ENCODE measurements around the gene TBL2. TPM values are rescaled to one million over a fixed set of nuclear protein-coding genes. Genes with fewer than 3 reads are reported as not detected.
"Not testable (repeated sequence)": the region's sequence is repeated elsewhere in the genome, so short reads cannot be mapped to it uniquely, and the experiment has no call there.

The TBL2 gene
- total RNA-seq, 1 donor from 2014 or later: 29.8 TPM

- TF ChIP-seq CTCF (IDR thresholded peaks at IDR 0.05): no peak
- H3K36me3 ChIP-seq: peaks cover 65% of the 10 kb centered on the region
- ATAC-seq (no peak), DNase-seq (no peak)
- H3K4me3 ChIP-seq: no peak overlapping the region
- H3K4me1 ChIP-seq: no peaks in the 10 kb centered on the region
- H3K27ac ChIP-seq: no peak overlapping the region
- intact Hi-C loops (cut with DNase I): no loop called here
- H3K27me3 ChIP-seq: no peaks in the 10 kb centered on the region
- no peaks in the 10 kb centered on the region for H3K9me3 ChIP-seq
Observed at GRCh38 chr7:73537051-73537450, 41.3 kb downstream of the TBL2 start.

- no peaks in the 10 kb centered on the region for H3K27me3 ChIP-seq
- intact Hi-C loops (cut with DNase I): no loop called here
- no peak for TF ChIP-seq CTCF (IDR thresholded peaks at IDR 0.05)
- H3K9me3 ChIP-seq: no peaks in the 10 kb centered on the region
- no peak overlapping the region for H3K4me3 ChIP-seq
- no peaks in the 10 kb centered on the region for H3K4me1 ChIP-seq
- no peak overlapping the region for H3K27ac ChIP-seq
- no peak for DNase-seq
- ATAC-seq: no peak
- peaks cover 59% of the 10 kb centered on the region for H3K36me3 ChIP-seq
Observed at GRCh38 chr7:73536479-73536878, 41.9 kb downstream of the TBL2 start.

- intact Hi-C loops (cut with DNase I); H3K4me3 ChIP-seq; DNase-seq; H3K9me3 ChIP-seq; H3K27me3 ChIP-seq; ATAC-seq; H3K4me1 ChIP-seq; H3K27ac ChIP-seq: not testable (repeated sequence)
- H3K36me3 ChIP-seq: peaks cover 58% of the 10 kb centered on the region
Observed at GRCh38 chr7:73535918-73536317, 42.5 kb downstream of the TBL2 start.

GRCh38 chr7:73533742-73534141, 44.6 kb downstream of the TBL2 start:
- H3K4me1 ChIP-seq: no peaks in the 10 kb centered on the region
- DNase-seq (no peak), ATAC-seq (no peak)
- no peak overlapping the region for H3K4me3 ChIP-seq
- no peak for TF ChIP-seq CTCF (IDR thresholded peaks at IDR 0.05)
- H3K36me3 ChIP-seq: peaks cover 39% of the 10 kb centered on the region
- intact Hi-C loops (cut with DNase I): no loop called here
- H3K9me3 ChIP-seq: no peaks in the 10 kb centered on the region
- no peaks in the 10 kb centered on the region for H3K27me3 ChIP-seq
- H3K27ac ChIP-seq: no peak overlapping the region

- no peak overlapping the region for H3K27ac ChIP-seq
- peaks cover 24% of the 10 kb centered on the region for H3K36me3 ChIP-seq
- no peaks in the 10 kb centered on the region for H3K4me1 ChIP-seq
- no peaks in the 10 kb centered on the region for H3K27me3 ChIP-seq
- TF ChIP-seq CTCF (IDR thresholded peaks at IDR 0.05): no peak
- no peaks in the 10 kb centered on the region for H3K9me3 ChIP-seq
- DNase-seq (no peak), ATAC-seq (no peak)
- intact Hi-C loops (cut with DNase I): no loop called here
- H3K4me3 ChIP-seq: no peak overlapping the region
Observed at GRCh38 chr7:73532224-73532623, 46.2 kb downstream of the TBL2 start.

- TF ChIP-seq CTCF (IDR thresholded peaks at IDR 0.05): no peak
- ATAC-seq: no peak
- H3K36me3 ChIP-seq: peaks cover 10% of the 10 kb centered on the region
- no peak overlapping the region for H3K4me3 ChIP-seq
- DNase-seq: no peak
- H3K9me3 ChIP-seq: no peaks in the 10 kb centered on the region
- no peak overlapping the region for H3K27ac ChIP-seq
- no peaks in the 10 kb centered on the region for H3K27me3 ChIP-seq
- H3K4me1 ChIP-seq: no peaks in the 10 kb centered on the region
- intact Hi-C loops (cut with DNase I): no loop called here
Observed at GRCh38 chr7:73530800-73531199, 47.6 kb downstream of the TBL2 start.
